ENCODE results near the gene ZBTB39.
"Not testable (repeated sequence)": the region's sequence is repeated elsewhere in the genome, so short reads cannot be mapped to it uniquely, and the experiment has no call there.

ZBTB39 gene

GRCh38 chr12:57025196-57025595 lies 18.9 kb upstream of the ZBTB39 start:
- no peaks in the 10 kb centered on the region for H3K36me3 ChIP-seq (ENCODE audit: control insufficient read depth in 1 of 2, insufficient read depth in 2 of 2, low read length in 2 of 2)
- no peaks in the 10 kb centered on the region for H3K9me3 ChIP-seq (ENCODE audit: insufficient read depth, low read depth, low read length)
- H4K8ac ChIP-seq (ENCODE audit: low read depth, low read length) = no peak overlapping the region
- peaks cover 0 to 2% of the 10 kb centered on the region in 2 experiments for H3K4me1 ChIP-seq (ENCODE audit: control insufficient read depth in 1 of 2, insufficient read depth in 2 of 2, low read length in 2 of 2)
- H3K27ac ChIP-seq (ENCODE audit: low read depth, low read length) = no peak overlapping the region
- H3K27me3 ChIP-seq (ENCODE audit: insufficient read depth, low read length) = no peaks in the 10 kb centered on the region
- no peak overlapping the region for H4K12ac ChIP-seq (ENCODE audit: low read depth, low read length)
- no peak overlapping the region for H3K9ac ChIP-seq (ENCODE audit: low read length)
- no peak overlapping the region for H2BK120ac ChIP-seq (ENCODE audit: insufficient read depth, low read length, poor library complexity)
- no peaks in the 10 kb centered on the region for H3K79me1 ChIP-seq (ENCODE audit: low read length)
- no peak for DNase-seq
- no peak overlapping the region for H2AFZ ChIP-seq (ENCODE audit: insufficient read depth, low read length, poor library complexity)
- no peaks in the 10 kb centered on the region for H3K79me2 ChIP-seq (ENCODE audit: control insufficient read depth, insufficient read depth, low read length, poor library complexity)
- H4K91ac ChIP-seq (ENCODE audit: low read depth, low read length) = no peak overlapping the region
- no peak overlapping the region for H3K4me2 ChIP-seq (ENCODE audit: low read length)
- H3K14ac ChIP-seq (ENCODE audit: low read length) = no peak overlapping the region
- no peak overlapping the region for H3K18ac ChIP-seq (ENCODE audit: low read length)
- no peak overlapping the region for H2BK5ac ChIP-seq (ENCODE audit: low read depth, low read length, poor library complexity)
- H2AK5ac ChIP-seq (ENCODE audit: low read length) = no peak overlapping the region
- no peak overlapping the region for H3K23ac ChIP-seq (ENCODE audit: low read length)
- no peak overlapping the region for H3K4ac ChIP-seq (ENCODE audit: low read depth, low read length)
- no peak overlapping the region for H2BK12ac ChIP-seq (ENCODE audit: low read length)
- no CpG with 5 or more reads among the region's 2 CpGs for WGBS (ENCODE audit: extremely low coverage, insufficient coverage, insufficient read length)
- no peak overlapping the region for H3K4me3 ChIP-seq (ENCODE audit: low read depth, low read length)

- not testable (repeated sequence) for H3K79me2 ChIP-seq (ENCODE audit: control insufficient read depth, insufficient read depth, low read length, poor library complexity); H3K23ac ChIP-seq (ENCODE audit: low read length); H3K79me1 ChIP-seq (ENCODE audit: low read length); H2AFZ ChIP-seq (ENCODE audit: insufficient read depth, low read length, poor library complexity); H4K91ac ChIP-seq (ENCODE audit: low read depth, low read length); H3K4me2 ChIP-seq (ENCODE audit: low read length); H3K27ac ChIP-seq (ENCODE audit: low read depth, low read length); H3K36me3 ChIP-seq (ENCODE audit: control insufficient read depth in 1 of 2, insufficient read depth in 2 of 2, low read length in 2 of 2); H2BK120ac ChIP-seq (ENCODE audit: insufficient read depth, low read length, poor library complexity); H4K12ac ChIP-seq (ENCODE audit: low read depth, low read length); H3K27me3 ChIP-seq (ENCODE audit: insufficient read depth, low read length); H2BK12ac ChIP-seq (ENCODE audit: low read length); H3K9ac ChIP-seq (ENCODE audit: low read length); H3K4me3 ChIP-seq (ENCODE audit: low read depth, low read length); H3K4me1 ChIP-seq (ENCODE audit: control insufficient read depth in 1 of 2, insufficient read depth in 2 of 2, low read length in 2 of 2); H2BK5ac ChIP-seq (ENCODE audit: low read depth, low read length, poor library complexity); H3K4ac ChIP-seq (ENCODE audit: low read depth, low read length); H3K14ac ChIP-seq (ENCODE audit: low read length); H2AK5ac ChIP-seq (ENCODE audit: low read length); H4K8ac ChIP-seq (ENCODE audit: low read depth, low read length); H3K18ac ChIP-seq (ENCODE audit: low read length); H3K9me3 ChIP-seq (ENCODE audit: insufficient read depth, low read depth, low read length)
- no CpG with 5 or more reads among the region's 5 CpGs for WGBS (ENCODE audit: extremely low coverage, insufficient coverage, insufficient read length)
- DNase-seq = peak; percentile 62 to 84
These were observed 16.0 kb upstream of the ZBTB39 start for GRCh38 chr12:57022324-57022723.

- no peak overlapping the region for H3K18ac ChIP-seq (ENCODE audit: low read length)
- peaks cover 8% of the 10 kb centered on the region for H3K79me1 ChIP-seq (ENCODE audit: low read length)
- no peak overlapping the region for H4K8ac ChIP-seq (ENCODE audit: low read depth, low read length)
- no peak overlapping the region for H2BK12ac ChIP-seq (ENCODE audit: low read length)
- H3K9me3 ChIP-seq (ENCODE audit: insufficient read depth, low read depth, low read length) = no peaks in the 10 kb centered on the region
- H4K91ac ChIP-seq (ENCODE audit: low read depth, low read length) = no peak overlapping the region
- H2AK5ac ChIP-seq (ENCODE audit: low read length) = no peak overlapping the region
- H3K23ac ChIP-seq (ENCODE audit: low read length) = no peak overlapping the region
- no peaks in the 10 kb centered on the region for H3K36me3 ChIP-seq (ENCODE audit: control insufficient read depth in 1 of 2, insufficient read depth in 2 of 2, low read length in 2 of 2)
- H3K79me2 ChIP-seq (ENCODE audit: control insufficient read depth, insufficient read depth, low read length, poor library complexity) = no peaks in the 10 kb centered on the region
- H4K12ac ChIP-seq (ENCODE audit: low read depth, low read length) = no peak overlapping the region
- H3K27me3 ChIP-seq (ENCODE audit: insufficient read depth, low read length) = no peaks in the 10 kb centered on the region
- no peak overlapping the region for H3K4me2 ChIP-seq (ENCODE audit: low read length)
- no peak for DNase-seq
- no peak overlapping the region for H3K9ac ChIP-seq (ENCODE audit: low read length)
- H2AFZ ChIP-seq (ENCODE audit: insufficient read depth, low read length, poor library complexity) = no peak overlapping the region
- H3K4me3 ChIP-seq (ENCODE audit: low read depth, low read length) = no peak overlapping the region
- H3K4me1 ChIP-seq (ENCODE audit: control insufficient read depth in 1 of 2, insufficient read depth in 2 of 2, low read length in 2 of 2) = peaks cover 12 to 16% of the 10 kb centered on the region in 2 experiments
- no peak overlapping the region for H2BK5ac ChIP-seq (ENCODE audit: low read depth, low read length, poor library complexity)
- no peak overlapping the region for H3K4ac ChIP-seq (ENCODE audit: low read depth, low read length)
- no CpG with 5 or more reads among the region's 9 CpGs for WGBS (ENCODE audit: extremely low coverage, insufficient coverage, insufficient read length)
- no peak overlapping the region for H3K14ac ChIP-seq (ENCODE audit: low read length)
- no peak overlapping the region for H3K27ac ChIP-seq (ENCODE audit: low read depth, low read length)
- no peak overlapping the region for H2BK120ac ChIP-seq (ENCODE audit: insufficient read depth, low read length, poor library complexity)
These were observed 13.8 kb upstream of the ZBTB39 start for GRCh38 chr12:57019983-57020719.

- Histone ChIP-seq H3K14ac (ENCODE audit: low read length) (peak overlapping the region; percentile 46), H3K4me1 (ENCODE audit: control insufficient read depth in 1 of 2, insufficient read depth in 2 of 2, low read length in 2 of 2) (peaks cover 12 to 16% of the 10 kb centered on the region in 2 experiments), H2AK5ac (ENCODE audit: low read length) (no peak overlapping the region), H3K79me2 (ENCODE audit: control insufficient read depth, insufficient read depth, low read length, poor library complexity) (no peaks in the 10 kb centered on the region), H3K4me3 (ENCODE audit: low read depth, low read length) (no peak overlapping the region), H3K4ac (ENCODE audit: low read depth, low read length) (no peak overlapping the region), H3K23ac (ENCODE audit: low read length) (no peak overlapping the region), H3K36me3 (ENCODE audit: control insufficient read depth in 1 of 2, insufficient read depth in 2 of 2, low read length in 2 of 2) (no peaks in the 10 kb centered on the region), H3K9ac (ENCODE audit: low read length) (no peak overlapping the region), H3K27ac (ENCODE audit: low read depth, low read length) (peak overlapping the region; percentile 90), H2AFZ (ENCODE audit: insufficient read depth, low read length, poor library complexity) (peak overlapping the region; percentile 28), H3K79me1 (ENCODE audit: low read length) (peaks cover 8% of the 10 kb centered on the region), H4K8ac (ENCODE audit: low read depth, low read length) (peak overlapping the region; percentile 32), H3K18ac (ENCODE audit: low read length) (no peak overlapping the region), H4K91ac (ENCODE audit: low read depth, low read length) (peak overlapping the region; percentile 63), H3K4me2 (ENCODE audit: low read length) (peak overlapping the region; percentile 33), H2BK120ac (ENCODE audit: insufficient read depth, low read length, poor library complexity) (no peak overlapping the region), H4K12ac (ENCODE audit: low read depth, low read length) (no peak overlapping the region), H3K27me3 (ENCODE audit: insufficient read depth, low read length) (no peaks in the 10 kb centered on the region), H3K9me3 (ENCODE audit: insufficient read depth, low read depth, low read length) (no peaks in the 10 kb centered on the region), H2BK12ac (ENCODE audit: low read length) (no peak overlapping the region), H2BK5ac (ENCODE audit: low read depth, low read length, poor library complexity) (peak overlapping the region; percentile 75)
- no peak for DNase-seq
- no CpG with 5 or more reads among the region's 1 CpG for WGBS (ENCODE audit: extremely low coverage, insufficient coverage, insufficient read length)
These were observed 12.6 kb upstream of the ZBTB39 start for GRCh38 chr12:57018906-57019305.
